ENCODE results near the gene THAP5. TPM values are rescaled to one million over a fixed set of nuclear protein-coding genes. Genes with fewer than 3 reads are reported as not detected.

The THAP5 gene
- polyA plus RNA-seq, 1 donor, result 26.5 TPM

DNA sequence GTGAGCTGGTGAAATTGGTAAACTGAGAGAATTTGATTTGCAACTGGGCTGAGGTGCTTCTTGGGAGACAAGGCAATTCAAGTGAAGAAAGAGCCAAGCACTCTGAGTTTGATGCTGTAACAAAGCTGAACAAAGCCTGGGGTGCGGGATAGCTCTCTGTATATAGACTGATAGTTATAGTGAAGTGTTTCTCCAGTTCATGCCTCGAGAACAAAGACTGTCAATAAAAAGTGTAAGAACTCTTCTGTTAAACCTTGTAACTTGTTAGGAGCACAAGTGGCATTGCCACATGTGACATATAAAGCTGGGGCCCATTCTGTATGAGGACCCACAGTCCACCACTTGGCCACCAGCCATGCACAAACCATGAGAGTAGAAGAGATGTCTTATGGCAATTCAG is 32.3 kb downstream of the THAP5 start:
- Histone ChIP-seq H3K9me3 (ENCODE audit: control insufficient read depth, low read depth, low read length) (no peaks in the 10 kb centered on the region), H3K4me3 (ENCODE audit: low read length) (no peak overlapping the region), H3K36me3 (ENCODE audit: control insufficient read depth, insufficient read depth, low read length) (no peaks in the 10 kb centered on the region), H3K27me3 (ENCODE audit: control insufficient read depth, insufficient read depth, low read length) (no peaks in the 10 kb centered on the region), H3K27ac (ENCODE audit: low read length) (no peak overlapping the region), H3K4me1 (ENCODE audit: control insufficient read depth, insufficient read depth, low read length) (no peaks in the 10 kb centered on the region)
- no CpG with 5 or more reads among the region's 2 CpGs for WGBS (ENCODE audit: insufficient coverage, low lambda C conversion rate)
- no peak for DNase-seq

DNA sequence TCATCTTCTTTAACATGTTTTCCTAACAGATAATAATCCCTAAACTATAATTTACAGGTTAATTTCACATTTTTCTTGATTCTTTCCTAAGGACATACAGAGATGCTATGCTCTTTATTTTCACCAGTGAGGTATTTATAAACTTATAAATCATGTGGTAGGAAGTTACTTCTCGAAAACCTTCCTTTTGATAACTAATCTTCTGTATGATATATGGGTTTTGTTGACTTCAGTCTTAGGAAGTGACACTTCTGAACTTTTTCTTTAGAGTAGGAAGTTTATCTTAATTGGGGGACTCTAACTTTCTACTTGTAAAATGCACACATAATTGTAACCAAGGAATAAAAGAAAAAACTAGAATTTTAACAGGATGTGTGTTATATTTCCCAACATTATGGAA is 33.8 kb downstream of the THAP5 start:
- Histone ChIP-seq H3K27me3 (ENCODE audit: control insufficient read depth, insufficient read depth, low read length) (no peaks in the 10 kb centered on the region), H3K4me3 (ENCODE audit: low read length) (no peak overlapping the region), H3K4me1 (ENCODE audit: control insufficient read depth, insufficient read depth, low read length) (no peaks in the 10 kb centered on the region), H3K9me3 (ENCODE audit: control insufficient read depth, low read depth, low read length) (no peaks in the 10 kb centered on the region), H3K27ac (ENCODE audit: low read length) (no peak overlapping the region), H3K36me3 (ENCODE audit: control insufficient read depth, insufficient read depth, low read length) (no peaks in the 10 kb centered on the region)
- no CpG with 5 or more reads among the region's 1 CpG for WGBS (ENCODE audit: insufficient coverage, low lambda C conversion rate)
- no peak for DNase-seq

DNA sequence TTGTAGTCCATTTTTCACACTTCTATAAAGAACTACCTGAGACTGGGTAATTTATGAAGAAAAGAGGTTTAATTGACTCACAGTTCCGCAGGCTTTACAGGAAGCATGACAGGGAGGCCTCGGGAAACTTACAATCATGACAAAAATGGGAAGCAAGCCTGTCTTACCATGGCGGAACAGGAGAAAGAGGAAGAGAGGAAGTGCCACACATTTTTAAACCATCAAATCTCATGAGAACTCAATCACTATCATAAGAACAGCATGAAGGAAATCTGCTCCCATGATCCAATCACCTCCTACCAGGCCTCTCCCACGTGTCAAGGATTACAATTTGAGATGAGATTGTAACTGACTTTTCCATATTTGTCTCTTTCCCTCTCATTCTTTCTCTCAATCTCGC is 34.2 kb downstream of the THAP5 start:
- Histone ChIP-seq H3K27me3 (ENCODE audit: control insufficient read depth, insufficient read depth, low read length) (no peaks in the 10 kb centered on the region), H3K9me3 (ENCODE audit: control insufficient read depth, low read depth, low read length) (no peaks in the 10 kb centered on the region), H3K4me3 (ENCODE audit: low read length) (no peak overlapping the region), H3K4me1 (ENCODE audit: control insufficient read depth, insufficient read depth, low read length) (no peaks in the 10 kb centered on the region), H3K27ac (ENCODE audit: low read length) (no peak overlapping the region), H3K36me3 (ENCODE audit: control insufficient read depth, insufficient read depth, low read length) (no peaks in the 10 kb centered on the region)
- DNase-seq, result no peak
- 100% methylated on average over 1 of the region's 5 CpGs for WGBS (ENCODE audit: insufficient coverage, low lambda C conversion rate)

DNA sequence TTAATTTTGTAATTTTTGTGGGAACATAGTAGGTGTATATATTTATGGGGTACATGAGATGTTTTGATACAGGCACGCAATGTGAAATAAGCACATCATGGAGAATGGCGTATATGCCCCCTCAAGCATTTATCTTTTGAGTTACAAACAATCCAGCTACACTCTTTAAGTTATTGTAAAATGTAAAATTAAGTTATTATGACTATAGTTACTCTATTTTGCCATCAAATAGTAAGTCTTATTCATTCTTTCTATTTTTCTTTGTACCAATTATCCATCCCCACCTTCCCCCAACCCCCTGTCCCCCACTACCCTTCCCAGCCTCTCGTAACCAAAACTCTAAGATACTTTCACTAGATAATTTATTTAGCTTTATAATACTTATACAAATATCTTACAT is 35.8 kb downstream of the THAP5 start:
- H3K27ac ChIP-seq (ENCODE audit: low read length), result no peak overlapping the region
- H3K9me3 ChIP-seq (ENCODE audit: control insufficient read depth, low read depth, low read length), result no peaks in the 10 kb centered on the region
- H3K36me3 ChIP-seq (ENCODE audit: control insufficient read depth, insufficient read depth, low read length), result no peaks in the 10 kb centered on the region
- no peaks in the 10 kb centered on the region for H3K4me1 ChIP-seq (ENCODE audit: control insufficient read depth, insufficient read depth, low read length)
- WGBS (ENCODE audit: insufficient coverage, low lambda C conversion rate), result 100% methylated on average over 1 of the region's 3 CpGs
- DNase-seq, result no peak
- no peak overlapping the region for H3K4me3 ChIP-seq (ENCODE audit: low read length)
- H3K27me3 ChIP-seq (ENCODE audit: control insufficient read depth, insufficient read depth, low read length), result no peaks in the 10 kb centered on the region

DNA sequence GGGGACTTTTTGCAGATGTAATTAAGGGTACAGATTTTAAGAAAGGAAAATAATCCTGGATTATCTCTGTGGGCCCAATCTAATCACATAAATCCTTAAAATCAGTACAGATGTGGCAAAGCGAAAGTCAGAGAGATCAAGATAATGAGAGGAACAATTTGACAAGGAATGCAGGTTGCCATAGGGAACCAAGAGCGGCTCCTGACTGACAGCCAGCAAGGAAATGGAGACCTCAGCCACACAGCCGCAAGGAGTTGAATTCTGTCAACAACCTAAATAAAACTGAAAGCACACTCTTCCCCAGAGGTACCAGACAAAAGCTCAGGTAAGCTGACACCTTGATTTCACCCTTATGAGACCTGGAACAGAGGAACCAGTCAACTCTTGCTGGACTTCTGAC is 40.2 kb downstream of the THAP5 start:
- H3K4me1 ChIP-seq (ENCODE audit: control insufficient read depth, insufficient read depth, low read length), result peaks cover 7% of the 10 kb centered on the region
- DNase-seq, result peak in 1 of 2 donors; percentile 22
- no peaks in the 10 kb centered on the region for H3K36me3 ChIP-seq (ENCODE audit: control insufficient read depth, insufficient read depth, low read length)
- H3K27ac ChIP-seq (ENCODE audit: low read length), result no peak overlapping the region
- H3K4me3 ChIP-seq (ENCODE audit: low read length), result no peak overlapping the region
- WGBS (ENCODE audit: insufficient coverage, low lambda C conversion rate), result 40% methylated on average over 1 of the region's 3 CpGs
- no peaks in the 10 kb centered on the region for H3K9me3 ChIP-seq (ENCODE audit: control insufficient read depth, low read depth, low read length)
- H3K27me3 ChIP-seq (ENCODE audit: control insufficient read depth, insufficient read depth, low read length), result no peaks in the 10 kb centered on the region

DNA sequence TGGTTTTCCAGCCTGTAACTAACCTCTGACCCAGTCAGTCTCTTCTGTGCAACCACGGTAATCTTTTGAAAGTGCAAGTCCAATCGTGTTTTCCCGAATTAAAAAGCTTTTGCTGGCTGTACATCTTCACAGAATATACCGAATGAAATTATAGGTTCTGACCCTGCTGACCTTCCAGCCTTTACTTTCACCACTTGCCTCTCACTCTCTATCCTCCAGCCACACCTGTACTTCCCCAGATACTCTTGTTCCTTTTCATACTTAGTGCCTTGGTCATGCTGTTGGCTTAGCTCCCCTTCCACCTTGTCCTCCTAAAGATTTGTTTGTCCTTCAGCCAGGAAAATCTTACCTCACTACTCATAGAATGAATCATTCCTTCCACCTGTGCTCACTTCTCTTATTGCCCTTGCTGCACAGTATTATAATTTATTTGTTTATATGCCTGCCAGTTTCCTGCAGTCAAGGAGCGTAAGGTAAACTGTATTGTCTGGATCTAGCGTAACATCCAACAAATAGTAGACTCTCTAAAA is 41.3 kb downstream of the THAP5 start:
- Histone ChIP-seq H3K27me3 (ENCODE audit: control insufficient read depth, insufficient read depth, low read length) (no peaks in the 10 kb centered on the region), H3K27ac (ENCODE audit: low read length) (no peak overlapping the region), H3K36me3 (ENCODE audit: control insufficient read depth, insufficient read depth, low read length) (no peaks in the 10 kb centered on the region), H3K4me1 (ENCODE audit: control insufficient read depth, insufficient read depth, low read length) (peaks cover 16% of the 10 kb centered on the region), H3K9me3 (ENCODE audit: control insufficient read depth, low read depth, low read length) (no peaks in the 10 kb centered on the region), H3K4me3 (ENCODE audit: low read length) (no peak overlapping the region)
- 93% methylated on average over 2 of the region's 6 CpGs for WGBS (ENCODE audit: insufficient coverage, low lambda C conversion rate)
- DNase-seq, result no peak

DNA sequence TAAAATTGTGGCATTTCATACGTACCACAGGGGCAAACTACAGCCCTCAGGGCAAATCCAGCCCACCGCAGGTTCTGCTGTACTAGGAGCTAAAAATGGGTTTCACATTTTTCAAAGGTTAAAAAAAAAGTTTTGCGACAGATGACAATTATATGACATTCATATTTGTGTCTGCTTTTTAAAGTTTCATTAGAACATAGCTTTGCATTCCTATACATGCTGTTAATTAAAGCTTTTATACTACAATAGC is 42.8 kb downstream of the THAP5 start:
- H3K27me3 ChIP-seq (ENCODE audit: control insufficient read depth, insufficient read depth, low read length), result no peaks in the 10 kb centered on the region
- no peaks in the 10 kb centered on the region for H3K9me3 ChIP-seq (ENCODE audit: control insufficient read depth, low read depth, low read length)
- no CpG with 5 or more reads among the region's 3 CpGs for WGBS (ENCODE audit: insufficient coverage, low lambda C conversion rate)
- no peak for DNase-seq
- peaks cover 16% of the 10 kb centered on the region for H3K4me1 ChIP-seq (ENCODE audit: control insufficient read depth, insufficient read depth, low read length)
- H3K27ac ChIP-seq (ENCODE audit: low read length), result peak overlapping the region; percentile 100
- H3K4me3 ChIP-seq (ENCODE audit: low read length), result peak overlapping the region; percentile 96
- no peaks in the 10 kb centered on the region for H3K36me3 ChIP-seq (ENCODE audit: control insufficient read depth, insufficient read depth, low read length)

DNA sequence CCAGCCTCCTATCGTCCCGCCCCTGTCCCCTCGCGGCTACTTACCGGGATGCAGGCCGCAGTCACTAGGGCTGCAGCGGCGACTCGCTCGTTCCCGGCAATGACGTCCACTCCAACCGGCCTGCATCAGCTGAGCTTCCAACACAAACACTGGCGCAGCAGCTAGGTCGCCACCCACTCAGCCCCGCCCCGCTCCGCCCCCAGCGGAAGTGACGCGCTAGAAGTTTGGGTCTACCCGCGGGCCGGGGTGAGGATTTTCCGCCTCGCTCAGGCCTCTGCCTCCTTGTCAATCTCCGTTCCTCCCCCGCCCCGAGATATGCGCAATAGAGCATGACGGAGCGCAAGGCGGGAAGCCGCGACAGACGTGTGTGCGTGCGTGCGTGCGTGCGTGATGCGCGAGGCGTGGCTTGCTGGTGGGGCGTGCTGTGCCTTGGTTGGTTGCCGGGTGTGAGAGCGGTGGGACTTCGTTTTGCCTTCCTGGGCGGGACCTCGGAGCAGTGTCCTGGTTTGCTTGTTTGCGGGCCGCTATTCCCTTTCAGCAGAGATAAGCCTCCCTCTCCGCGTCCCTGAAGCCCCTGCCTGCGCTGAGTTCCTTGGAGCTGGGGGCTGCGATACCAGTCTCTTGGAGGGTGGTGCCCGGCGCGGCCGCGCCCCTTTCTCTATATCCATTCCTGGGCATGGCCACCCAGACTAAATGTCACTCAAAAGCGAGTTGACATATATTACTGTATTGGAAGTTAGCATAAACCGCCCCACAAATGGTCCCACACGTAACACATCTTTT is 43.3 kb downstream of the THAP5 start, which contains the start of gene PNPLA8:
PNPLA8 (minus strand) TSS at position 151 of the 783 bp plus-strand sequence. CDS start 10,644 bp downstream, outside the sequence.
- peak within 1 kb of the TSS; percentile 100 for H3K27ac ChIP-seq (ENCODE audit: low read length)
- H3K9me3 ChIP-seq (ENCODE audit: control insufficient read depth, low read depth, low read length), result no peaks in the 10 kb centered on the region
- no CpG with 5 or more reads among the region's 64 CpGs for WGBS (ENCODE audit: insufficient coverage, low lambda C conversion rate)
- no peaks in the 10 kb centered on the region for H3K36me3 ChIP-seq (ENCODE audit: control insufficient read depth, insufficient read depth, low read length)
- H3K4me3 ChIP-seq (ENCODE audit: low read length), result peak within 1 kb of the TSS; percentile 96
- H3K27me3 ChIP-seq (ENCODE audit: control insufficient read depth, insufficient read depth, low read length), result no peaks in the 10 kb centered on the region
- H3K4me1 ChIP-seq (ENCODE audit: control insufficient read depth, insufficient read depth, low read length), result peaks cover 16% of the 10 kb centered on the region
- DNase-seq, result peak; percentile 100

DNA sequence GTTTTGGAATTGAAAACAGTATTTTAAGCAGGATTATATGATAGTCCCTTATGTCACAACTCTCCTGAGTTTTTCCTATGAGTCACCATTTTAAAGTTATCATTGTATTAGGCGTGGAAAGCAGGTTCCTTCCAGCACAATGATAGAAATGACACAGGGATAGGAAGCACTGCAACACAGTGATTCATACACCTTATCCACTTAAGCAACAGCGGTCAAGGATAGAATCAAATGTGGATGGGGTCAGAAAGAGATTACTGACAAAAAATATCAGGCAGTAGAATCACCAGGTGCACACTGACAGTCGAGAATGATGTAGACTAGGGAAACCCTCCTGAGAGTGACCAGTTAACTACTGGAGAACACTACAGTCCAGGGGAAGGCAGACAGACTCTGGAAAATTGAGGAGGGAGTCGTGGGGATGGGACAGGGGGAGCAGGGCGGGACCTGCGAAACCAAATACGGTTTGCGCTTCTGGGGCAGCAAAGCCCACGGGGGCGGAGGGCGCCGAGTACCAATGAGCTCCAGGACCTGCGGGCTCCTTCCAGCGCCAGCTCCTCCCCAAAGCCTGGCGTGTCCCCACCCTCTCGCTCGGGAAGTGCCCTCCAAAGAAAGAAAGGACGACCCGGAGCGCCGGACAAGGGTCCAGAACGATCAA is 44.0 kb downstream of the THAP5 start:
- H3K9me3 ChIP-seq (ENCODE audit: control insufficient read depth, low read depth, low read length), result no peaks in the 10 kb centered on the region
- no peaks in the 10 kb centered on the region for H3K27me3 ChIP-seq (ENCODE audit: control insufficient read depth, insufficient read depth, low read length)
- peaks cover 16% of the 10 kb centered on the region for H3K4me1 ChIP-seq (ENCODE audit: control insufficient read depth, insufficient read depth, low read length)
- DNase-seq, result no peak
- no peaks in the 10 kb centered on the region for H3K36me3 ChIP-seq (ENCODE audit: control insufficient read depth, insufficient read depth, low read length)
- 0% methylated on average over 1 of the region's 22 CpGs for WGBS (ENCODE audit: insufficient coverage, low lambda C conversion rate)
- peak overlapping the region; percentile 96 for H3K4me3 ChIP-seq (ENCODE audit: low read length)
- H3K27ac ChIP-seq (ENCODE audit: low read length), result peak overlapping the region; percentile 100

DNA sequence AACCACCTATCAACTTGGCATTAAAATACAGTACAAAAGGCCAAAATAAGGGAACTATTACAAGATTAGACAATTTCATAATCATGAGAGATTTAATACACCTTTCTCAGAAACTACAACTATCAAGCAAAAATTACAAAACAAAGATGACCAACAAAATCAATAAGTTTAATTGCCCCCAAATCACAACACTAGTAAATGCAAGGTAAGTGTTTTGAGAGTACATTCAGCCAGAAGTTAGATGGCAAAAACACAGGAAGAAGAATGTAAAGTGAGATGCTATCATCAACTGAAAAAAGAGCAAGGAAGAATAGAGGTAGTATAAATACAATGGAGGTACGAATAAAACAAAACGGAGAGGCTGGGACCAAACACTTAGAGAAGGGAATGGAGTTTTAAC is 46.7 kb downstream of the THAP5 start:
- DNase-seq, result no peak
- Histone ChIP-seq H3K9me3 (ENCODE audit: control insufficient read depth, low read depth, low read length) (no peaks in the 10 kb centered on the region), H3K27me3 (ENCODE audit: control insufficient read depth, insufficient read depth, low read length) (no peaks in the 10 kb centered on the region), H3K4me3 (ENCODE audit: low read length) (no peak overlapping the region), H3K27ac (ENCODE audit: low read length) (no peak overlapping the region), H3K4me1 (ENCODE audit: control insufficient read depth, insufficient read depth, low read length) (peaks cover 16% of the 10 kb centered on the region), H3K36me3 (ENCODE audit: control insufficient read depth, insufficient read depth, low read length) (peaks cover 7% of the 10 kb centered on the region)
- 94% methylated on average over 2 of the region's 2 CpGs for WGBS (ENCODE audit: insufficient coverage, low lambda C conversion rate)
